Ectodermal cell (in vitro differentiated cells): ENCODE measurements around the gene ZNF26.

Experiments used
- H3K27ac ChIP-seq: 2 replicates; pipeline ENCODE4 v1.7.0; 2013; ENCODE audit warnings: mild to moderate bottlenecking, low read depth, low read length; ENCODE audit not compliant: insufficient read depth, poor library complexity, severe bottlenecking
- H3K27me3 ChIP-seq: 2 replicates; pipeline ENCODE4 v1.7.0; 2013; ENCODE audit warnings: mild to moderate bottlenecking, low read length; ENCODE audit not compliant: insufficient read depth, control insufficient read depth, poor library complexity, severe bottlenecking
- H3K36me3 ChIP-seq: one replicate; pipeline ENCODE4 v1.7.0; 2013; ENCODE audit warnings: low read length; ENCODE audit not compliant: control insufficient read depth, insufficient read depth
- H3K4me1 ChIP-seq: one replicate; pipeline ENCODE4 v1.7.0; 2013; ENCODE audit warnings: low read length; ENCODE audit not compliant: control insufficient read depth, insufficient read depth
- H3K4me3 ChIP-seq: 2 replicates; pipeline ENCODE4 v1.7.0; 2013; ENCODE audit warnings: low read depth, low read length, control low read depth; ENCODE audit not compliant: insufficient read depth
- H3K9me3 ChIP-seq: 2 replicates; pipeline ENCODE4 v1.7.0; 2013; ENCODE audit warnings: mild to moderate bottlenecking, low read length, moderate library complexity; ENCODE audit not compliant: control insufficient read depth
- WGBS, 2 experiments: methylation state at CpG; one replicate each; pipeline ENCODE4 v1.1.7; 2013; ENCODE audit warnings: missing lambda C conversion rate in 2 of 2; 5-methylcytosine and 5-hydroxymethylcytosine counted together

Gene ZNF26

GRCh38 chr12:132948146-132949066 is 37.8 kb upstream of the ZNF26 start:
- Histone ChIP-seq H3K4me3 (no peak overlapping the region), H3K4me1 (no peaks in the 10 kb centered on the region), H3K27me3 (no peaks in the 10 kb centered on the region), H3K9me3 (peaks cover 24% of the 10 kb centered on the region), H3K36me3 (peaks cover 40% of the 10 kb centered on the region), H3K27ac (no peak overlapping the region)
- 95% methylated on average over 29 of the region's 29 CpGs for WGBS, 2 experiments

- Histone ChIP-seq H3K36me3 (peaks cover 22% of the 10 kb centered on the region), H3K4me1 (no peaks in the 10 kb centered on the region), H3K27ac (no peak overlapping the region), H3K9me3 (peaks cover 27% of the 10 kb centered on the region), H3K27me3 (no peaks in the 10 kb centered on the region), H3K4me3 (no peak overlapping the region)
- 92 to 95% methylated on average over 30 of the region's 30 CpGs for WGBS, 2 experiments
Measured at GRCh38 chr12:132949936-132950837, 36.0 kb upstream of the ZNF26 start.

GRCh38 chr12:132950844-132951535 is 35.2 kb upstream of the ZNF26 start:
- 91 to 92% methylated on average over 27 of the region's 27 CpGs for WGBS, 2 experiments
- Histone ChIP-seq H3K4me1 (no peaks in the 10 kb centered on the region), H3K27ac (no peak overlapping the region), H3K27me3 (no peaks in the 10 kb centered on the region), H3K4me3 (no peak overlapping the region), H3K36me3 (peaks cover 14% of the 10 kb centered on the region), H3K9me3 (peaks cover 23% of the 10 kb centered on the region)

GRCh38 chr12:132951649-132952048 is 34.5 kb upstream of the ZNF26 start:
- WGBS, 2 experiments = 93 to 94% methylated on average over 8 of the region's 8 CpGs
- H3K27ac ChIP-seq = no peak overlapping the region
- no peaks in the 10 kb centered on the region for H3K4me1 ChIP-seq
- H3K9me3 ChIP-seq = peaks cover 23% of the 10 kb centered on the region
- H3K36me3 ChIP-seq = peaks cover 10% of the 10 kb centered on the region
- H3K4me3 ChIP-seq = no peak overlapping the region
- no peaks in the 10 kb centered on the region for H3K27me3 ChIP-seq

DNA sequence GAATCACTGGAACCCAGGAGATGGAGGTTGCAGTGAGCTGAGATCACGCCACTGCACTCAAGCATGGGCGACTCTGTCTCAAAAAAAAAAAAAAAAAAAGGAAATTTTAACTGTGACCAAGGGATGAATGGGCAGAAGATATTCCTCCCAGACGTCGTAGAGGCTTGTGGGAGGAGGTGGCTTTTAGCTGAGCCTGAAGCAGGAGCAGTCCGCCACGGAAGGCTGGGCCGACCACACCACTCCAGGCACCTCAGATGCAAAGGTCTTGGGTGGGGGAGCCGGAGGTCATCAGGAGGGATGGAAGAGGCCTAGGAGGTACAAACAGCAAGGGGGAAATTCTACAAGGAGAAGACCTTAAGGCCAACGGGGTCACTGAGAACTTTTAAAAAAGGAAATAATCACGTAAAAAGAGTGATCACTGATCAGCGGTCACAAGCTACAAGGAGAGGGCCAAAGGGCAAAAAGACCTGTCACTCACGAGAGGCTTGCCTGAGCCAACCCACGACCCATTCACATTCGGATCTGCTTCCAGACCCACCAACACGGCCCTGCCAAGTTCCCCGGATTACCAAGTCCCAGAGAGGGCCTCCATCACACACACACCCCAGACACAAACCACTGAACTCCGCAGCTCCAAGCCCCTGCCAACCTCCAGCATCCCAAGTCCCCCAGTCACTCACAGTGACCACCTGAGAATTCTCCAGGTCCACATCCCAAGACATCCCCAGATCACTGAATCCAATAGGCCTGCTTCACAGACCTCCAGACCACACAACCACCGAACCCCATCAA is 33.6 kb upstream of the ZNF26 start:
- Histone ChIP-seq H3K4me1 (no peaks in the 10 kb centered on the region), H3K27ac (no peak overlapping the region), H3K4me3 (no peak overlapping the region), H3K36me3 (peaks cover 10% of the 10 kb centered on the region), H3K9me3 (peaks cover 23% of the 10 kb centered on the region), H3K27me3 (no peaks in the 10 kb centered on the region)
- WGBS, 2 experiments = 94% methylated on average over 18 of the region's 18 CpGs

DNA sequence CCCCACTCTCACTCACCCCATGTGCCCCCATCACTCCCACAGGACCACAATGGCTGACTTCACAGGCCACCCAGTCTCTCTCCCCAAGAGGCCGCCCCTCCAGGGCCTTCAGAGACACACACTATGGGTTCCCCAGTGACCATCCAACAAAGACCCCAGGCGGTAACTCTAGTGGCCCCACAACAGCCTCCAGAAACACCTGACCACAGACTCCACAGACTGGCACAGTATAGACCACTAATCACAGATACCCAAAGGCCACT is 33.1 kb upstream of the ZNF26 start:
- Histone ChIP-seq H3K36me3 (peaks cover 10% of the 10 kb centered on the region), H3K4me1 (no peaks in the 10 kb centered on the region), H3K27me3 (no peaks in the 10 kb centered on the region), H3K4me3 (no peak overlapping the region), H3K9me3 (peaks cover 21% of the 10 kb centered on the region), H3K27ac (no peak overlapping the region)
- WGBS, 2 experiments = 96 to 98% methylated on average over 2 of the region's 2 CpGs

- Histone ChIP-seq H3K9me3 (peaks cover 21% of the 10 kb centered on the region), H3K36me3 (peaks cover 10% of the 10 kb centered on the region), H3K27ac (no peak overlapping the region), H3K4me3 (no peak overlapping the region), H3K27me3 (no peaks in the 10 kb centered on the region), H3K4me1 (no peaks in the 10 kb centered on the region)
- 85 to 88% methylated on average over 7 of the region's 7 CpGs for WGBS, 2 experiments
Measured at GRCh38 chr12:132953771-132954170, 32.4 kb upstream of the ZNF26 start.

GRCh38 chr12:132954471-132955048 is 31.6 kb upstream of the ZNF26 start:
- peaks cover 18% of the 10 kb centered on the region for H3K9me3 ChIP-seq
- H3K4me3 ChIP-seq = peak overlapping the region; percentile 78
- H3K36me3 ChIP-seq = peaks cover 6% of the 10 kb centered on the region
- H3K27ac ChIP-seq = no peak overlapping the region
- H3K27me3 ChIP-seq = no peaks in the 10 kb centered on the region
- H3K4me1 ChIP-seq = no peaks in the 10 kb centered on the region
- WGBS, 2 experiments = 92 to 94% methylated on average over 14 of the region's 14 CpGs
